ENCODE data around the gene PRKAG3.

Gene PRKAG3

DNA sequence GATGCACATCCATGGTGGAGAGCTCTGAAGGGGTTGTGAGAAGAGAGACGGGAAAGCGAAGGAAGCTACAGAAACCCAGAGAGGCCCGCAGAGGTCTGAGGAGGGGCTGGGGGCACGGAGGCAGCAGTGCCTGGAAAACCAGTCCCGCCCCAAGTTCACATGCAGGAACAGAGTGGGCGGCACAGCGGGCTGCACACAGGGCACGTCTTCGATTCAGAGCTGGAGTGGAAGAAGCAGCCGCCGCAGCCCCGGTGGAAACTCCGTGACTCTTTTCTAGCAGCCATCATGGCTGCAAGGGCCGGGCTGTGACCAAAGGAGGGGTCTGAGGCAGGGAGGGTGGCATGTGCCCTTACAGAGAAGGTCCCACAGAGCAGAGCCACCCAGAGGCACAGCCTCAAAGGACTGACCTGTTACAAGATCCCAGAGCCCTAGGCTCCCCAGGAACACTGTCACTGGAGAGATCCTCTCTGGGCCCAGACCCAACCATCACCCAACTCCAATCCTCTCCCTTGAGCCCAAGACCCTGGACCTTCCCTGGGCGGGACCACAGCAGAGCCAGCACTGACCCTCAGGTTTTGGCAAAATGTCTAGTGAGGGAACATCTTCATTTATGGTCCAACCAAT is 10.7 kb downstream of the PRKAG3 start:
- Mint-ChIP-seq H3K4me1 (no peaks in the 10 kb centered on the region), H3K36me3 (ENCODE audit: low read depth) (no peaks in the 10 kb centered on the region), H3K27ac (no peak overlapping the region), H3K4me3 (no peak overlapping the region), H3K9me3 (no peaks in the 10 kb centered on the region), H3K27me3 (peaks cover 6% of the 10 kb centered on the region)
- no peak for DNase-seq
- ATAC-seq: no peak

DNA sequence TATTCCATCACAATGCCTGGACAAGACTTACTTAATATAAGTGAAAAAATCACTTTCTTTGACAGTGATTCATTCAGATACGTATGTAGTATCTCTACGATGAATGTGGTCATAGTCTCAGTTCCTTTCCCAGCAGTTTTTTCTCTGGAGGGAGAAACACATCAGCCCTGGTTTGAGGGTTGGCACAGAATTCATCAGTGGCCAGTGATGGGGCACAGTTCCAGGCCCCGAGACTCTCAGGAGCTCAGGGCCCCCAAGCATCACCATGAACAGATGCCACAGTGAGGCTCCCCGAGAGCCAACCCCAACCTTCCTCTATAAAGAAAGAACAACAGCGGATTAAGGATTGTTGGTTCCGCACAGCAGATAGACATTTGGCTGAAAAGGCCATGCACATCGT is 12.5 kb downstream of the PRKAG3 start:
- no peaks in the 10 kb centered on the region for H3K9me3 Mint-ChIP-seq
- H3K4me3 Mint-ChIP-seq: no peak overlapping the region
- H3K4me1 Mint-ChIP-seq: no peaks in the 10 kb centered on the region
- no peak overlapping the region for H3K27ac Mint-ChIP-seq
- DNase-seq: no peak
- ATAC-seq: no peak
- H3K27me3 Mint-ChIP-seq: peaks cover 6% of the 10 kb centered on the region
- no peaks in the 10 kb centered on the region for H3K36me3 Mint-ChIP-seq (ENCODE audit: low read depth)

DNA sequence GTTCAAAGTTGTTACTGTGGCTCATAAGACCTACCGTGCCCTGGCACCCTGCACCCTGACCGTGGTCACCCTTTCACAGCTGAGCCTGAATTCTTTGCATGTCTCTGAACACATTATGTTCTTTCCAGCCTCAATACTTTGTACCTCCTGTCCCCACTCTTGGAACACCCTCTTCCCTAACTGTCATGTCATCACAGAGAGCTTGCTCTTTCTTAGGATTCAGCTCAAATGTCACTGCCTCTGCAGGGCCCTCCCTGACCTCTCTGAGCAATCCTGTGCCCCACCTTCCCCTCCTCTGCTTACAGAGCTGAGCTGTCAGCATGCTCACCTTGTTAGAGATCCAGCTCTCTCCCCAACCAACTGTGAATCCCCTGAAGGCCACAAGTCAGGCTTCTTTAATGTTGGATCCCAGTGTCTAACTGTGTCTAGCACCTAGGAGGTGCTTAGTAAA is 15.0 kb downstream of the PRKAG3 start:
- peaks cover 7% of the 10 kb centered on the region for H3K27me3 Mint-ChIP-seq
- no peak for ATAC-seq
- H3K4me3 Mint-ChIP-seq: no peak overlapping the region
- H3K36me3 Mint-ChIP-seq (ENCODE audit: low read depth): no peaks in the 10 kb centered on the region
- DNase-seq: no peak
- no peaks in the 10 kb centered on the region for H3K9me3 Mint-ChIP-seq
- no peak overlapping the region for H3K27ac Mint-ChIP-seq
- H3K4me1 Mint-ChIP-seq: no peaks in the 10 kb centered on the region

DNA sequence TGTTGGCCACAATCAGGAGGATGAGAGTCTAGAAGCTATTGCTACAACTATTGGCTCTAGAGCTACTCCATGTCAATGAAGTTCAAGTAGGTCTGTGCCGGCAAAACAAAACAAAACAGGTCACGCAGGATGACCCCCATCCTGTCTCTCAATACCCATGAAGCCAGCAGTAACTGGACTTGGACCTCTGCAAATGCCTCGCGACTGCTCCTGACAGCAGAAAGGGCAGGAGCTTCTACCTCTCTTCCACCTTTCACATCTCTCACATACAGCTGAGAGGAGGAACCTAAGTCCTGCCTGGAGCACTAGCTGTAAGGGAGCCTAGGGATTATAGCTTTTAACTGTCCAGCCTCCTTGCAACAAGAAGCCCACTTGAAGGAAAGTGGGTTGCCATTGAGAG is 16.0 kb downstream of the PRKAG3 start:
- Mint-ChIP-seq H3K36me3 (ENCODE audit: low read depth) (no peaks in the 10 kb centered on the region), H3K9me3 (no peaks in the 10 kb centered on the region), H3K4me3 (no peak overlapping the region), H3K27ac (no peak overlapping the region), H3K27me3 (peaks cover 7% of the 10 kb centered on the region), H3K4me1 (no peaks in the 10 kb centered on the region)
- no peak for ATAC-seq
- no peak for DNase-seq

DNA sequence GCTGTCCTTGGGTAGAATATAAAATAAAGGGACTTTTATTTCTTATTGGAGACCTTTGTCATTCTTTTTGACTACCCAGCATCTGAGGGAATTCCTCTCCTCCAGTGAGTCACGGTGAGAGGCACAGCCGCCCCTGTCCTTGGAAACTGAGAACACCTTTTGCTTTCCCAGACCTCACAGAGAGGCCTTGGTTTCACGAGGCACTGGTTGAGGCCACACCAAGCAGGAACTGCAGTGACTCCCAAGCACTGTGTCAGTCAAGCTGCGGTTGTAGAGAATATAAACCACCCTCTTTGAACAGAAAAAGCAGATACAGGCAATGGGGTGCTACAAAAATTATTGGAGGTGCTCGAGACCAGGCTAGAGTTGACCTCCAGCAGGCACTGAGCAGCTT is 16.4 kb downstream of the PRKAG3 start:
- ATAC-seq: no peak

DNA sequence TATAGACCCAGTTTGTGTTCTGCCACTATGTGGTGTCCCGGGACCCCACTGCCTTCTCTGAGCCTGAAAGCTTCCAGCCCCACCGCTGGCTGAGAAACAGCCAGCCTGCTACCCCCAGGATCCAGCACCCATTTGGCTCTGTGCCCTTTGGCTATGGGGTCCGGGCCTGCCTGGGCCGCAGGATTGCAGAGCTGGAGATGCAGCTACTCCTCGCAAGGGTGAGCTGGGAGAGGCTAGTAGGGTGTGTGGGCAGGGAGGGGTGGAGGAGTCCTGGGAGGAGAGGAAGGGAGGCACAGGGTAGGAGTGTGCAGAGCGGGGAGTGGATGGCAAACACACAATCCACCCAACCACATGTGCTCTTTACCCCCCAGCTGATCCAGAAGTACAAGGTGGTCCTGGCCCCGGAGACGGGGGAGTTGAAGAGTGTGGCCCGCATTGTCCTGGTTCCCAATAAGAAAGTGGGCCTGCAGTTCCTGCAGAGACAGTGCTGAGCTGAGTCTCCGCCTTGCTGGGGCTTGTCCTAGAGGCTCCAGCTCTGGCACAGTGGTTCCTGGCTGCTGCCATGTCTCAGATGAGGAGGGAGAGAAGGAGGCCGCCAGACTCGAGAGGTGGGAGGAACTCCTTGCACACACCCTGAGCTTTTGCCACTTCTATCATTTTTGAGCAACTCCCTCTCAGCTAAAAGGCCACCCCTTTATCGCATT is 16.9 kb downstream of the PRKAG3 start:
- Mint-ChIP-seq H3K27ac (no peak overlapping the region), H3K27me3 (peaks cover 11% of the 10 kb centered on the region), H3K4me1 (no peaks in the 10 kb centered on the region), H3K36me3 (ENCODE audit: low read depth) (no peaks in the 10 kb centered on the region), H3K9me3 (no peaks in the 10 kb centered on the region), H3K4me3 (no peak overlapping the region)
- DNase-seq (no peak), ATAC-seq (no peak)

More for the DNA sequence above, 16.4 kb downstream of the PRKAG3 start:
- Mint-ChIP-seq H3K36me3 (ENCODE audit: low read depth) (no peaks in the 10 kb centered on the region), H3K4me1 (no peaks in the 10 kb centered on the region), H3K27ac (no peak overlapping the region), H3K4me3 (no peak overlapping the region), H3K27me3 (peaks cover 9% of the 10 kb centered on the region), H3K9me3 (no peaks in the 10 kb centered on the region)
- no peak for DNase-seq

DNA sequence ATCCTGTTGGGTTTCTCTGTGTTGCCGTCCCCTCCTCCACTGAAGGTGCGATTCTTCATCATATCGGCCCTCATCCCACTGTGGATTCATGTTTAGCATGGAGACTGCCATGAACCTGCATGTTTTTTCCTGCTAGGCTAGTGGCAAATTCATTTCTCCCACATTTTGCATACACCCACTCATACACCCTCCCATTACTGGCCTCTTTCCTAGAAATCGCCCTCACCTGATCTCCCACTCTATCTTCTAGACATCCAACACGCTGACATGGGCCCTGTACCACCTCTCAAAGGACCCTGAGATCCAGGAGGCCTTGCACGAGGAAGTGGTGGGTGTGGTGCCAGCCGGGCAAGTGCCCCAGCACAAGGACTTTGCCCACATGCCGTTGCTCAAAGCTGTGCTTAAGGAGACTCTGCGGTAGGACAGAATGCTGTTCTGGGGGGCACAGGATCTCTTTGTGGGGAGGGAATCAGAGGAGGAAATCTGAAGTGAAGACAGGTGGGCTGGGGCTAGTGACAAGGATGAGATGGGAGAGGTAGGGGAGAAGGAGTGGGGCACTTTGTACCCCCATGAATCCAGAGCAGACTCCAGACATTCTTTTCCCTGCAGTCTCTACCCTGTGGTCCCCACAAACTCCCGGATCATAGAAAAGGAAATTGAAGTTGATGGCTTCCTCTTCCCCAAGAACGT is 17.7 kb downstream of the PRKAG3 start:
- Mint-ChIP-seq H3K4me3 (no peak overlapping the region), H3K27ac (no peak overlapping the region), H3K27me3 (peaks cover 19% of the 10 kb centered on the region), H3K36me3 (ENCODE audit: low read depth) (no peaks in the 10 kb centered on the region), H3K9me3 (no peaks in the 10 kb centered on the region), H3K4me1 (no peaks in the 10 kb centered on the region)
- DNase-seq (no peak), ATAC-seq (no peak)

DNA sequence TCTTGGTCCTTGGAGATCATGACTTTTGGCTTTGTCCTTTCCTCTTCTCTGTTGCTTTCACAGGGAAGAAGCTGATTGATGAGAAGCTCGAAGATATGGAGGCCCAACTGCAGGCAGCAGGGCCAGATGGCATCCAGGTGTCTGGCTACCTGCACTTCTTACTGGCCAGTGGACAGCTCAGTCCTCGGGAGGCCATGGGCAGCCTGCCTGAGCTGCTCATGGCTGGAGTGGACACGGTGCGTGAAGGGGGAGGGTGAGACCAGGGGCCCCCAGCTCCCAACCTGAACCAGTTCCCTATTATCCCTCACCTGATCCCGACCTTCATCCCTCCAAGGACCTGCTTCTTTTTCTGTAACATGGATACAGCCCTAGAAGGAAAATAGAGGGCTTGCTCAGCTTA is 18.7 kb downstream of the PRKAG3 start:
- DNase-seq (no peak), ATAC-seq (no peak)
- Mint-ChIP-seq H3K27me3 (peaks cover 28% of the 10 kb centered on the region), H3K4me3 (no peak overlapping the region), H3K36me3 (ENCODE audit: low read depth) (no peaks in the 10 kb centered on the region), H3K4me1 (no peaks in the 10 kb centered on the region), H3K27ac (no peak overlapping the region), H3K9me3 (no peaks in the 10 kb centered on the region)

DNA sequence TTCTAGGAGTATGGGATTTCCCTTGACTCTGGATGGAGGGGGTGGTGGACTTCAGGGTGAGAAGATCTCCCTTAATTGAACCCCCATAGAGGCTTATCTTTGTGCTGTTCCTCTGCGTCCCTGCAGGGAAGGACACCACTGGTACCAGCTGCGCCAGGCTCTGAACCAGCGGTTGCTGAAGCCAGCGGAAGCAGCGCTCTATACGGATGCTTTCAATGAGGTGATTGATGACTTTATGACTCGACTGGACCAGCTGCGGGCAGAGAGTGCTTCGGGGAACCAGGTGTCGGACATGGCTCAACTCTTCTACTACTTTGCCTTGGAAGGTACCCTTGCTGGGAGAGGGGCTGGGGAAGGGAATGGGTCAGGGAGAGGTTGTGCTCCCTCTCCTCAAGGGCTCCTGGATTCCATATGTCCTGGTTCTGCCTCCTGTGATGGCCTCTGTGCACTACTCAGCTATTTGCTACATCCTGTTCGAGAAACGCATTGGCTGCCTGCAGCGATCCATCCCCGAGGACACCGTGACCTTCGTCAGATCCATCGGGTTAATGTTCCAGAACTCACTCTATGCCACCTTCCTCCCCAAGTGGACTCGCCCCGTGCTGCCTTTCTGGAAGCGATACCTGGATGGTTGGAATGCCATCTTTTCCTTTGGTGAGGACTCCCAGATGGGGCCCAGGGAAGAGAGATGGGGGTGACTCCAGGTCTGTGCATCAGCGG is 19.3 kb downstream of the PRKAG3 start:
- Mint-ChIP-seq H3K4me1 (no peaks in the 10 kb centered on the region), H3K4me3 (no peak overlapping the region), H3K27ac (no peak overlapping the region), H3K36me3 (ENCODE audit: low read depth) (no peaks in the 10 kb centered on the region), H3K9me3 (no peaks in the 10 kb centered on the region), H3K27me3 (peaks cover 25% of the 10 kb centered on the region)
- no peak for DNase-seq
- no peak for ATAC-seq

DNA sequence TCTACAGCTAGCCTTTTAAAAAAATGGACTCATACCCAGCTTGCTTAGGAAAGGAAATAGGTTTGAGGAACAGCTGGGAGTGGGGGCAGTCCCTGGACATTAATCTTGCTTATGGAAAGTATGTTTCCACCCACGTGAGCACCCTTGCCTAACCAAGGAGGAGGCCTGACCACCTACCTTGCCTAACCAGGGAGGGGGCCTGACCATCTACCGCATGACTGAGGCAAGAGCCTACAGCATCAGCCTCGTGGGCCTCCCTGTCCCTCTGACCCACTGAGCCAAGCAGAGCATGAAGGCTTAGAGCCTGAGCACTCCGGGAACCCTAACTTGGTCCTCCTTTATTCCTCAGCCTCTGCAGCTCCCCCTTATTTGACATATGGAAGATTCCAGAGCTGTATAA is 20.2 kb downstream of the PRKAG3 start:
- no peak overlapping the region for H3K4me3 Mint-ChIP-seq
- no peak overlapping the region for H3K27ac Mint-ChIP-seq
- ATAC-seq (no peak), DNase-seq (no peak)
- H3K36me3 Mint-ChIP-seq (ENCODE audit: low read depth): no peaks in the 10 kb centered on the region
- peaks cover 2% of the 10 kb centered on the region for H3K4me1 Mint-ChIP-seq
- H3K27me3 Mint-ChIP-seq: peaks cover 31% of the 10 kb centered on the region
- H3K9me3 Mint-ChIP-seq: no peaks in the 10 kb centered on the region

DNA sequence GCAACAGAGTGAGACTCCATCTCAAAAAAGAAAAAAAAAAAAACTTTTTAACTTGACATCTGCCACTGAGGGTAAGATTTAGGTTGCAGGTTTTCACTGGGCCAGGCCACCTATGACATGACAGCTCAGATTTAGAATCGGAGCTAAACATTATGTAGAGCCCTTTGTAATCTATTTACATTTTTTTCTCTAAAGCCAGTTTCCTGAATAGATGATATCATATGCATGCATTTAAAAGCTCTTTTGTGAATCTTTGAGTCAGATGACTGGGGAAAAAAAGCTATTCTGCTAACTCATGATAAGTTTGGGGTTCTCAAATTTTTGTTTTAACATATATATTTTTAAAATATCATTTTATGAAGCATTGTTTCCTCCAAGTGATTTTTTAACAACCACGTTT is 21.3 kb downstream of the PRKAG3 start:
- H3K4me3 Mint-ChIP-seq: no peak overlapping the region
- no peaks in the 10 kb centered on the region for H3K36me3 Mint-ChIP-seq (ENCODE audit: low read depth)

DNA sequence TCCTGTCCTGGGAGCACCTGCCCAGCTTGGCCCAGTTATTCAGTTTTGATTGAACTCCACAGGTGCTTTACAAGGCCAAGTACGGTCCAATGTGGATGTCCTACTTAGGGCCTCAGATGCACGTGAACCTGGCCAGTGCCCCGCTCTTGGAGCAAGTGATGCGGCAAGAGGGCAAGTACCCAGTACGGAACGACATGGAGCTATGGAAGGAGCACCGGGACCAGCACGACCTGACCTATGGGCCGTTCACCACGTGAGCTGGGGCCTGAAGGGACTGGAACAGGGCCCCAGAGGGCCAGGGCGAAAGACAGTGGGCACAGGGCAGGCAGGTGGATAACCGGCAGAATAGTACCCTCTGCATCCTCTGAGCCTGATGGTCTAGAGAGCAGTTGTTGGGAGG is 22.1 kb downstream of the PRKAG3 start:
- DNase-seq (no peak), ATAC-seq (no peak)
- peaks cover 3% of the 10 kb centered on the region for H3K4me1 Mint-ChIP-seq
- no peak overlapping the region for H3K27ac Mint-ChIP-seq
- no peak overlapping the region for H3K4me3 Mint-ChIP-seq
- H3K9me3 Mint-ChIP-seq: peaks cover 4% of the 10 kb centered on the region
- peaks cover 43% of the 10 kb centered on the region for H3K27me3 Mint-ChIP-seq
- no peaks in the 10 kb centered on the region for H3K36me3 Mint-ChIP-seq (ENCODE audit: low read depth)

More for the DNA sequence above, 21.3 kb downstream of the PRKAG3 start:
- DNase-seq (no peak), ATAC-seq (no peak)
- H3K9me3 Mint-ChIP-seq: peaks cover under 1% of the 10 kb centered on the region
- peaks cover 39% of the 10 kb centered on the region for H3K27me3 Mint-ChIP-seq
- no peak overlapping the region for H3K27ac Mint-ChIP-seq
- H3K4me1 Mint-ChIP-seq: peaks cover 3% of the 10 kb centered on the region

DNA sequence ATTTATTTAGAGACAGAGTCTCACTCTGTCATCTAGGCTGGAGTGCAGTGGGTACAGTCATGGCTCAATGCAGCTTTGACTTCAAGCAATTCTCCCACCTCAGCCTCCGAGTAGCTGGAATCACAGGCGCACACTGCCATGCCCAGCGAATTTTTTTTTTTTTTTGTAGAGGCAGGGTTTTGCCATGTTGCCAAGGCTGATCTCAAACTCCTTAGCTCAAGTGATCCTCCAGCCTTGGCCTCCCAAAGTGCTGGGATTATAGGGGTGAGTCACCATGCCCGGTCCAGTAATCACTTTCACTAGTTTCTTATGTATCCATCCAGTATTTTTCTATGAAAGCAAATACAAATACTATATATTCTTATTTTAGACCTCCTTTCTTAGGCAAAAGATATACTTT is 24.0 kb downstream of the PRKAG3 start:
- no peak for ATAC-seq
- Mint-ChIP-seq H3K36me3 (ENCODE audit: low read depth) (no peaks in the 10 kb centered on the region), H3K27ac (no peak overlapping the region), H3K4me1 (peaks cover 4% of the 10 kb centered on the region), H3K4me3 (no peak overlapping the region), H3K9me3 (peaks cover 9% of the 10 kb centered on the region), H3K27me3 (peaks cover 45% of the 10 kb centered on the region)
- no peak for DNase-seq

DNA sequence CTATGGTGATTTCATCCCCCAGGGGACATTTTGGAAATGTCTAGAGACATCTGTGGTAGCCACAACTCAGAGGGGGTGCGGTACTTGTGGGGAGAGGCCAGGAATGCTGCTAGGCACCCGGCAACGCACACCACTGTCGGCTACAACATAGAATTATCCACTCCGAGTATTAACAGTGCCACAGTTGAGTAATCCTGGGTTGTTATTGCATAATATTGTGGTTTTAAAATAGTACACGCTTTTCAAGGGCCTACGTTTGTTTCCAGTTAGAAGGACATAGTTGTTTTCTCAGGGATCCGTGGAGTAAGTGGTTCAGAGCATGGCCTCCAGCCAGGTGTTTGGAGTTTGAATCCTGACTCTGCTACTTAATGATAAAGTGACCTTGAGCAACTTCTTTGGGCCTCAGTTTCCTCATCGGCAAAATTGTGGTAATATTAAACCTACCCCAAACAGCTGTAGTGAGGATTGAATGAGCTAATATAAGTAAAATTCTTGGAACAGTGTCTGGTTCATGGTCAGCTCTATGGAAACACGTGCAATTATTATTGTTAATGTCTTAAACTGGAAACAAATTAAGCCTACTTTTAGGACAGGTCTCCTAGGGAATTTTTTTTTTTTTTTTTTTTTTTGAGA is 25.1 kb downstream of the PRKAG3 start:
- H3K27ac Mint-ChIP-seq: no peak overlapping the region
- no peaks in the 10 kb centered on the region for H3K36me3 Mint-ChIP-seq (ENCODE audit: low read depth)
- H3K4me3 Mint-ChIP-seq: no peak overlapping the region
- ATAC-seq (no peak), DNase-seq (no peak)
- peaks cover 47% of the 10 kb centered on the region for H3K27me3 Mint-ChIP-seq
- H3K4me1 Mint-ChIP-seq: peaks cover 8% of the 10 kb centered on the region
- peaks cover 9% of the 10 kb centered on the region for H3K9me3 Mint-ChIP-seq

Measured in activated naive CD8-positive, alpha-beta T cell treated with anti-CD3 and anti-CD28 coated beads, Interleukin-2, amount 50 U/mL, for 24 hours (primary cell).